A549 treated with Mapracorat at 1 μM for 4 hours (cell line): Measurements from ENCODE around the gene ARFGAP1. TPM values are rescaled to one million over a fixed set of nuclear protein-coding genes. Genes with fewer than 3 reads are reported as not detected.

Source experiments
- total RNA-seq: library from RNA; stranded (reverse); fragments of 200-300 nt; extraction: Qiagen RNA extraction; gene quantifications from 5 replicates; pipeline ENCODE4 v1.2.3, GENCODE V29; 2022

Gene ARFGAP1
- total RNA-seq = 47.8 to 72.9 TPM (median 70.6 TPM) in 5 replicates

DNA sequence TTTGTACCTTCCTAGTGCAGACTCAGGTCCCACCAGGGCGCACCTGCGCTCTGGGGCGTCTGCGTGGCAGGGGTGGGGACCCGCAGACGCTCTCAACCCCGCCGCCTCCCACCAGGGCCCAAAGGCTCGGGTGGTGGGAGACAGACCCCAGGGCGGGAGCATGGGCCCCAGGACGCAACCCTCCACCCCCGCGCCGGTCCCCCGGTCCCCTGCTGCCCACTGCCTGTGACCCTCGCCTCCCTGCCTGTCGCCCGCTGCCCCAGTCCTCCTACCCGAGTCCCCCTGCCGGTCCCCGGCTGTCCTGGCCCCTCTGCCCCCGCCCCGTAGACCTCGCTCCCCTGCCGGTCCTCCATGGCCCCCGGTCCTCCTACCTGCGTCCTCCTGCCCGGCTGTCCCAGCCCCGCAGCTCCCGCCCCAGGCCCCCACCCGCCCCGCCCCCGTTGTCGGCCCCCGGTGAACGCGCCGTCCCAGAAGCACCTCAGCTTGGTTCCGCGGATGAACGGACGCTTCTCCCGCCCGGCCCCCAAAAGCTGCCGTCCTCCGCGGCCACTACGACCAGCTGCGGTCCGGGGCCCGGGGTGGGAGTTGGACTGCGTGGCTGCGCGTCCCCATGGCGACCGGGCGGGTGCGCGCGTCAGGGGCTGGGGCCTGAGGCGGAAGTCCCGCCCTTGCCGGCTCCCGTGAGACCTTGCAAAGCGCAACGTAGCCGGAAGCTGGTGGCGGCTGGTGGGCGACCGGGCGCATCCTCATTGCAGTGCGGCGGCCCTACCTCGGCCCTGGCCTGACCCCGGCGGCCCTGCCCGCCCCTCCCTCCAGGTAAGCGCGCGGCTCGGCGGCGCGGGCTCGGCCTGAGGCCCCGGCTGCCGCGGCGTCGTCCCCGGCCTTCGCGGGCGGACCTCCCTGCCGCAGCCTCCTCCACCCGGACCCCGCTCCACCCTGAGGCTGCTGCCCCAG lies at the start of gene ARFGAP1:
ARFGAP1 (plus strand) TSS at position 709 of the 954 bp plus-strand sequence. CDS start 2,768 bp downstream, outside the sequence.

DNA sequence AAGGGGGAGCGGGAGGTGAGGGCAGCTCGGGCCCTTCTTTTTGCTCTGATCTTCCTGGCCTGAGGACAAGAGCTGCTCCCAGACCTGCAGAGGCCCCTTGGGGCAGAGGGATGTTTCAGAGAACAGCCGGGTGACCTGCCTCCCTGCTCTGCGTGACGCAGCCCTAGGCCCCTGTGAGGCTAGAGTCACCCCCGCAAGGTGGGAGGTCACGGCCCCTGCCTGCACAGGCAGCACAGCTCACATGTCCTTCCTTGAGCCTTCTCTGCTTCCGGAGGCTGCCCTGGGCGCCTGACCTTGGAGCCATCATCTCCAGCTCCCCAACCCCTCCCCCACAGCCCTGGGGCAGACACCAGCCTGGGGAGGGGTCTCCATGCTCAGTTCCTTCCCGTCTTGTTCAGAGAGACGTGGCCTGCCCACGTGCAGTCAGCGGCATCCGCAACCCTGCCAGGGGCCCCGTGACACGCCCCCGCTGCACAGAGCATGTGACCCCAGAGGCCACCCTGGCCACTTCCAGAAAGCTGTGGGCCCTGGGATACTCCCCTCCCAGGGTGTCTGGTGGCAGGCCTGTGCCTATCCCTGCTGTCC lies 37.1 kb upstream of the ARFGAP1 start, which contains the start of gene BIRC7:
BIRC7 (plus strand) TSS at position 507 of the 585 bp plus-strand sequence. CDS start 192 bp downstream, outside the sequence.

DNA sequence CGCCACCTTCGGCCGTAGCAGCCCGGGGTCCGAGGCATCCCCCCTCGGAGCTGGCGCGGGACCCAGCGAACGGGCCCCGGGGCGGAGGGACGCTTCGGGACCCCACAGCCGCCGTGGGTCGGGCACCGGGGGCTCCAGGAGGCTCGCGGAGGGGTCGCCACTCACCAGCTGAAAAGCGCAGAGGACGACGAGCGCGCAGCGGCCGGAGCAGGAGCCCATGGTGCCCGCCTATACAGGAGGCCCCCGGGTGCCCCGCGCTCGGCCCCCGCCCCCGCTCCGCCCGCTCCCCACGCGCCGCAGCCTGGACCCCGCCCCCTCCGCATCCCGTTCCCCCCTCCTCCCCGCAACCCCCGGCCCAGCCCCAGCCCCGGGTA lies 18.4 kb upstream of the ARFGAP1 start, which contains the start of gene NKAIN4:
NKAIN4 (minus strand) TSS at position 232 of the 374 bp plus-strand sequence; CDS start at position 219, 13 bp downstream.

DNA sequence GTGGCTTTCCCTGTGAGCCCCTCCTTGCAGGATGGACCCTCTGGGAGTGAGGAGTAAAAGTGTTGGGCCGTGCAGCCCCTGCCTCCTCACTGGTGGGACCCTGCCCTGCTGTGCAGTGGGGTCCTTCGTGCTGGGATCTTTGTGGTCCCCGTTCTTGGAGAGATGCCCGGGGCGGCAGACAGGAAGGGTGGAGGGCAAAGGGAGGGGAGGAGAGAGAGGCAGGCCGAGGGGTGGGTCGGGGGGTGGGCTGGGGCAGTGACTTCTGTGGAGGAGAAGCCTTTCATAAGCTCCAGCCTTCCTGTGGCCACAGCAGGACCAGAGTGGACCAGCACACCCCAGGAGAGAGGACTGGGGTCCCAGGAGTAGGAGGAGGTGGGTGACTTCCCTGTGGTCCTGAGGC lies 20.3 kb downstream of the ARFGAP1 start, which contains the start of gene COL20A1:
COL20A1 (plus strand) TSS at position 283 of the 400 bp plus-strand sequence. CDS start 1,922 bp downstream, outside the sequence.

Other genes with a start within 250 kb of the ARFGAP1 start
- gene YTHDF1, start 56.7 kb upstream of the ARFGAP1 start, total RNA-seq = 41.1 to 53.4 TPM (median 48.6 TPM) in 5 replicates
- gene BIRC7, start 36.9 kb upstream of the ARFGAP1 start, total RNA-seq = 2.2 to 3.6 TPM (median 3.0 TPM) in 5 replicates
- 4.4 to 8.3 TPM (median 5.2 TPM) in 5 replicates for gene NKAIN4, start 18.4 kb upstream of the ARFGAP1 start, total RNA-seq
- 0.30 to 1.4 TPM (median 0.95 TPM) in 5 replicates for gene COL20A1, start 20.4 kb downstream of the ARFGAP1 start, total RNA-seq
- gene CHRNA4, start 88.5 kb downstream of the ARFGAP1 start, total RNA-seq = 0.15 to 0.38 TPM (median 0.34 TPM) in 5 replicates
- 0.21 to 0.72 TPM (median 0.57 TPM) in 5 replicates for gene KCNQ2, start 199.8 kb downstream of the ARFGAP1 start, total RNA-seq
- 132 to 182 TPM (median 150 TPM) in 5 replicates for gene EEF1A2, start 226.3 kb downstream of the ARFGAP1 start, total RNA-seq
- gene PPDPF, start 248.0 kb downstream of the ARFGAP1 start, total RNA-seq = 265 to 337 TPM (median 318 TPM) in 5 replicates